H1 (cell line): ENCODE data around the gene CTDNEP1. TPM values are rescaled to one million over a fixed set of nuclear protein-coding genes. Genes with fewer than 3 reads are reported as not detected.
A peak's percentile ranks its signal among the peaks of the same experiment; 100 is the strongest.

Experiments used
- ASH2L ChIP-seq: fragments of 200-600, 300-600 bp; sonication (generic); IDR thresholded peaks from one replicate; pipeline ENCODE4 v1.7.1; 2017; ENCODE audit warnings: low read length
- ATF3 ChIP-seq: IDR thresholded peaks from 2 replicates; pipeline ENCODE4 v1.6.1; 2011; ENCODE audit warnings: low read depth, mild to moderate bottlenecking, low read length; ENCODE audit not compliant: insufficient read depth
- BRCA1 ChIP-seq: IDR thresholded peaks from 2 replicates; pipeline ENCODE4 v1.6.1; 2012; ENCODE audit warnings: low read depth, low read length, improper control_type of control experiment
- CTBP2 ChIP-seq: IDR thresholded peaks from 2 replicates; pipeline ENCODE4 v1.7.0; 2011; ENCODE audit warnings: borderline replicate concordance, mild to moderate bottlenecking, moderate library complexity, mixed read lengths, low read length; ENCODE audit not compliant: insufficient read depth, insufficient read length
- CTCF ChIP-seq, 3 experiments: IDR thresholded peaks; 1 replicate in 2 of 3; 2 replicates in 1 of 3; pipeline versions ENCODE4 v1.5.1 to v1.6.1; 2011; ENCODE audit warnings: low read length in 3 of 3, mild to moderate bottlenecking in 3 of 3, inconsistent platforms in 2 of 3, low read depth in 1 of 3, moderate library complexity in 1 of 3; ENCODE audit not compliant: insufficient read depth in 1 of 3; ENCODE audit errors: control extremely low read depth in 1 of 3
- GABPA ChIP-seq: IDR thresholded peaks from 2 replicates; pipeline ENCODE4 v1.6.1; 2011; ENCODE audit warnings: mild to moderate bottlenecking, low read length, moderate library complexity, borderline replicate concordance; ENCODE audit not compliant: insufficient read depth
- HDAC6 ChIP-seq: IDR thresholded peaks from one replicate; pipeline ENCODE4 v1.7.1; 2012; ENCODE audit warnings: low read depth, mild to moderate bottlenecking, inconsistent platforms, low read length, moderate library complexity
- PHF8 ChIP-seq: fragments of 200-600 bp; sonication (generic); conservative IDR thresholded peaks from 2 replicates; pipeline ENCODE4 v1.7.1; 2012; ENCODE audit warnings: low read depth, mild to moderate bottlenecking, inconsistent platforms, low read length, moderate library complexity
- POLR2A ChIP-seq, 2 experiments: IDR thresholded peaks; 1 replicate in 1 of 2; 2 replicates in 1 of 2; pipeline ENCODE4 v1.6.1; 2011; ENCODE audit warnings: low read depth in 2 of 2, low read length in 2 of 2, mild to moderate bottlenecking in 2 of 2; ENCODE audit errors: control extremely low read depth in 1 of 2
- POLR2AphosphoS5 ChIP-seq: IDR thresholded peaks from 2 replicates; pipeline ENCODE4 v1.6.1; 2011; ENCODE audit warnings: low read depth, low read length
- RFX5 ChIP-seq: IDR thresholded peaks from 2 replicates; pipeline ENCODE4 v1.6.1; 2011; ENCODE audit warnings: low read depth, low read length, improper control_type of control experiment, borderline replicate concordance
- RNF2 ChIP-seq: fragments of 200-900, 300-1000 bp; sonication (generic); IDR thresholded peaks from 2 replicates; pipeline ENCODE4 v1.7.1; 2016; ENCODE audit warnings: borderline replicate concordance, low read depth, mild to moderate bottlenecking, antibody characterized with exemption, low read length; ENCODE audit not compliant: poor library complexity, severe bottlenecking; ENCODE audit errors: missing control alignments
- SP1 ChIP-seq: IDR thresholded peaks from 2 replicates; pipeline ENCODE4 v1.6.1; 2011; ENCODE audit warnings: low read depth, low read length
- SRF ChIP-seq: IDR thresholded peaks from 2 replicates; pipeline ENCODE4 v1.6.1; 2011; ENCODE audit warnings: mild to moderate bottlenecking, low read depth, low read length, moderate library complexity
- TBP ChIP-seq: IDR thresholded peaks from 2 replicates; pipeline ENCODE4 v1.6.1; 2011; ENCODE audit warnings: low read depth, low read length, improper control_type of control experiment
- TEAD4 ChIP-seq: IDR thresholded peaks from 2 replicates; pipeline ENCODE4 v1.6.1; 2012; ENCODE audit warnings: low read depth, low read length, inconsistent platforms, mixed read lengths
- USF2 ChIP-seq: IDR thresholded peaks from 2 replicates; pipeline ENCODE4 v1.6.1; 2011; ENCODE audit warnings: low read length, improper control_type of control experiment
- YY1 ChIP-seq: IDR thresholded peaks from 2 replicates; pipeline ENCODE4 v1.6.1; 2011; ENCODE audit warnings: low read depth, mild to moderate bottlenecking, low read length
- ZNF274 ChIP-seq: IDR thresholded peaks from 2 replicates; pipeline ENCODE4 v1.7.0; 2012; ENCODE audit warnings: low read length, borderline replicate concordance; ENCODE audit errors: extremely low read depth
- polyA plus RNA-seq, 7 experiments: library from polyadenylated mRNA; depleted of rRNA in 3 of 7; stranded (reverse) in 5 of 7; unstranded in 2 of 7; fragments of >200 nt in 5 of 7; fragments of 200-250 nt in 2 of 7; gene quantifications; 1 replicate in 5 of 7; 2 replicates in 1 of 7; 4 replicates in 1 of 7; pipeline versions ENCODE4 v1.2.1 to v1.2.3, GENCODE V29; 2011 to 2013; ENCODE audit warnings: missing spikeins in 2 of 7, mixed read lengths in 2 of 7
- total RNA-seq: library from RNA; stranded (reverse); fragmentation: NEBNext Ultra II Directional; extraction: Animal tissue kit (Norgen Biotek cat#: 25700); gene quantifications from 2 replicates; pipeline ENCODE4 v1.2.1, GENCODE V29; 2021

The CTDNEP1 gene
- total and polyA plus RNA-seq, 2 of the 8 experiments (the other 6 are each of a cell fraction or from before 2014, with no cell fraction given): 114 to 123 TPM

- peak; percentile 94 to 100 (median 97) for TF ChIP-seq CTCF (IDR thresholded peaks at IDR 0.05; ENCODE audit: control extremely low read depth in 1 of 3, insufficient read depth in 1 of 3, low read depth in 1 of 3, low read length in 3 of 3)
- TF ChIP-seq RFX5: no peak
- TF ChIP-seq GABPA: no peak
- peak; percentile 71; the same call in 1 of the 2 replicates for TF ChIP-seq YY1
- TF ChIP-seq TBP: no peak; the same call in none of the 2 replicates
- peak; percentile 60 for TF ChIP-seq ASH2L
- TF ChIP-seq ATF3: no peak; the same call in 1 of the 2 replicates
- peak; percentile 78 for TF ChIP-seq TEAD4
- TF ChIP-seq SP1: peak; percentile 94
- TF ChIP-seq HDAC6: no peak
- TF ChIP-seq POLR2AphosphoS5: peak; percentile 45
- no peak for TF ChIP-seq USF2
- no peak for TF ChIP-seq SRF
- TF ChIP-seq RNF2: no peak
- TF ChIP-seq CTBP2: no peak
- 0 out of 2 replicates have a peak, but pooled peaks have one; percentile 35 for TF ChIP-seq PHF8
- TF ChIP-seq ZNF274: no peak
- peak in 1 of 2 experiments; percentile 79; a peak in 2 of 3 replicates for TF ChIP-seq POLR2A (IDR thresholded peaks at IDR 0.05; ENCODE audit: control extremely low read depth in 1 of 2, low read depth in 2 of 2, low read length in 2 of 2)
- TF ChIP-seq BRCA1: no peak
Observed at GRCh38 chr17:7280519-7281073, 29.1 kb upstream of the CTDNEP1 start (continued).
